ENCODE data around the gene ADAM10. TPM values are rescaled to one million over a fixed set of nuclear protein-coding genes. Genes with fewer than 3 reads are reported as not detected.
"Not testable (repeated sequence)": the region's sequence is repeated elsewhere in the genome, so short reads cannot be mapped to it uniquely, and the experiment has no call there.

ADAM10 gene
- total RNA-seq, 1 experiment from 2014 or later = 133 TPM

DNA sequence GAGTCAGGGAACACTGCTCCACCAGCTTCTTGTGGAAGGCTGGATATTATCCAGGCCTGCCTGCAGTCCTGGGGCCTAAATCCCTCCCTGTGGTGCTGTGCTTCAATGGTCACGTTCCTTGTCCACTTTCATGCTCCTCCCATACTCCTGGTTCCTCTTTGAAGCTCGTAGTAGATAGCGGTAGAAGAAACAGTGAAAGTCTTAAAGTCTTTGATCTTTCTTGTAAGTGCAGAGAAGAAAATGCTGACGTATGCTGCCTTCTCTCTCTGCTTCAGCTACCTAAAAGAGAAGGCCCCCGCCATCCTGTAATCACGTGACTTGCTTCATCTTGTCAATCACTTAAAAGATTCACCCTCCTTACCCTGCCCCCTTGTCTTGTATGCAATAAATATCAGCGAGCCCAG is 19.1 kb upstream of the ADAM10 start:
- H3K36me3 Mint-ChIP-seq; ATAC-seq; H3K27me3 Mint-ChIP-seq (ENCODE audit: low read depth); H3K27ac Mint-ChIP-seq; CTCF ChIA-PET; DNase-seq (ENCODE audit: low spot score); H3K9me3 Mint-ChIP-seq; H3K4me3 Mint-ChIP-seq; POLR2A ChIA-PET: not testable (repeated sequence)
- peaks cover 16% of the 10 kb centered on the region for H3K4me1 Mint-ChIP-seq

DNA sequence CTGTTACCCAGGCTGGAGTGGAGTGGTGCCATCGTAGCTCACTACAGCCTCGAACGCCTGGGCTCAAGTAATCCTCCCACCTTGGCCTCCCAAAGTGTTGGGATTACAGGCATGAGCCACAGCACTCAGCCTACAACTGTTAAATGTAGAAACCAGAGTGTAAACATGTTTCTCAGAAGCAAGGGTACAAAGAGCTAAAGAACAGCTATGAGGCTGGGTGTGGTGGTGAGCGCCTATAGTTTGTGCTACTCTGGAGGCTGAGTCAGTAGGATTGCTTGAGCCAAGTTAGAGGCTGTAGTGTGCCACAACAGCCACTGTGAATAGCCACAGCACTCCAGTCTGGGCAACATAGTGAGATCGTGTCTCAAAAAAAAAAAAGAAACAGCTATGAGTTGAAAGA is 16.8 kb upstream of the ADAM10 start:
- H3K27me3 Mint-ChIP-seq (ENCODE audit: low read depth) = no peaks in the 10 kb centered on the region; the same call in 1 of the 2 replicates
- H3K36me3 Mint-ChIP-seq = peaks cover 7% of the 10 kb centered on the region
- POLR2A ChIA-PET = no interaction called here
- DNase-seq (ENCODE audit: low spot score) (no peak), ATAC-seq (no peak)
- H3K4me3 Mint-ChIP-seq = no peak overlapping the region
- TF ChIP-seq GABPB1 (CRISPR knock-in tag; IDR thresholded peaks at IDR 0.05) (no peak), ETV6 (CRISPR knock-in tag; IDR thresholded peaks at IDR 0.05) (no peak), ZNF317 (CRISPR knock-in tag; IDR thresholded peaks at IDR 0.05; ENCODE audit: borderline replicate concordance, low read depth) (no peak)
- TF ChIP-seq, protein P1, sequence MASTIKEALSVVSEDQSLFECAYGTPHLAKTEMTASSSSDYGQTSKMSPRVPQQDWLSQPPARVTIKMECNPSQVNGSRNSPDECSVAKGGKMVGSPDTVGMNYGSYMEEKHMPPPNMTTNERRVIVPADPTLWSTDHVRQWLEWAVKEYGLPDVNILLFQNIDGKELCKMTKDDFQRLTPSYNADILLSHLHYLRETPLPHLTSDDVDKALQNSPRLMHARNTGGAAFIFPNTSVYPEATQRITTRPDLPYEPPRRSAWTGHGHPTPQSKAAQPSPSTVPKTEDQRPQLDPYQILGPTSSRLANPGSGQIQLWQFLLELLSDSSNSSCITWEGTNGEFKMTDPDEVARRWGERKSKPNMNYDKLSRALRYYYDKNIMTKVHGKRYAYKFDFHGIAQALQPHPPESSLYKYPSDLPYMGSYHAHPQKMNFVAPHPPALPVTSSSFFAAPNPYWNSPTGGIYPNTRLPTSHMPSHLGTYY (CRISPR knock-in tag; IDR thresholded peaks at IDR 0.05) = no peak
- peaks cover 8% of the 10 kb centered on the region for H3K9me3 Mint-ChIP-seq
- H3K4me1 Mint-ChIP-seq = peaks cover 11% of the 10 kb centered on the region
- CTCF ChIA-PET = no interaction called here
- no peak overlapping the region for H3K27ac Mint-ChIP-seq

GRCh38 chr15:58764468-58764867 is 15.0 kb upstream of the ADAM10 start:
- ATAC-seq = no peak
- CTCF ChIA-PET = no interaction called here
- H3K27ac Mint-ChIP-seq = no peak overlapping the region

More at GRCh38 chr15:58764468-58764867, 15.0 kb upstream of the ADAM10 start:
- Mint-ChIP-seq H3K27me3 (ENCODE audit: low read depth) (no peaks in the 10 kb centered on the region; the same call in 1 of the 2 replicates), H3K36me3 (peaks cover 7% of the 10 kb centered on the region), H3K9me3 (peaks cover 8% of the 10 kb centered on the region), H3K4me3 (no peak overlapping the region), H3K4me1 (0 out of 2 replicates have a peak, but pooled peaks cover 2% of the 10 kb centered on the region)
- no peak for DNase-seq (ENCODE audit: low spot score)
- no peak for TF ChIP-seq NR3C1 (CRISPR knock-in tag; conservative IDR thresholded peaks at IDR 0.05; ENCODE audit: low read depth)
- TF ChIP-seq NFE2L1 (CRISPR knock-in tag; IDR thresholded peaks at IDR 0.05) = no peak
- no peak for TF ChIP-seq RELA (CRISPR knock-in tag; IDR thresholded peaks at IDR 0.05; ENCODE audit: borderline replicate concordance)
- no peak for TF ChIP-seq ZNF396 (CRISPR knock-in tag; IDR thresholded peaks at IDR 0.05; ENCODE audit: borderline replicate concordance)
- TF ChIP-seq FOXP1 (CRISPR knock-in tag; IDR thresholded peaks at IDR 0.05; ENCODE audit: borderline replicate concordance) = no peak
- no peak for TF ChIP-seq USF2 (CRISPR knock-in tag; IDR thresholded peaks at IDR 0.05)
- TF ChIP-seq NR2C2 (CRISPR knock-in tag; IDR thresholded peaks at IDR 0.05) = no peak
- TF ChIP-seq, protein P2, sequence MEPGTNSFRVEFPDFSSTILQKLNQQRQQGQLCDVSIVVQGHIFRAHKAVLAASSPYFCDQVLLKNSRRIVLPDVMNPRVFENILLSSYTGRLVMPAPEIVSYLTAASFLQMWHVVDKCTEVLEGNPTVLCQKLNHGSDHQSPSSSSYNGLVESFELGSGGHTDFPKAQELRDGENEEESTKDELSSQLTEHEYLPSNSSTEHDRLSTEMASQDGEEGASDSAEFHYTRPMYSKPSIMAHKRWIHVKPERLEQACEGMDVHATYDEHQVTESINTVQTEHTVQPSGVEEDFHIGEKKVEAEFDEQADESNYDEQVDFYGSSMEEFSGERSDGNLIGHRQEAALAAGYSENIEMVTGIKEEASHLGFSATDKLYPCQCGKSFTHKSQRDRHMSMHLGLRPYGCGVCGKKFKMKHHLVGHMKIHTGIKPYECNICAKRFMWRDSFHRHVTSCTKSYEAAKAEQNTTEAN (CRISPR knock-in tag; IDR thresholded peaks at IDR 0.05) = no peak
- TF ChIP-seq IRF2 (CRISPR knock-in tag; IDR thresholded peaks at IDR 0.05; ENCODE audit: borderline replicate concordance, low read depth) = no peak
- TF ChIP-seq, protein P3, sequence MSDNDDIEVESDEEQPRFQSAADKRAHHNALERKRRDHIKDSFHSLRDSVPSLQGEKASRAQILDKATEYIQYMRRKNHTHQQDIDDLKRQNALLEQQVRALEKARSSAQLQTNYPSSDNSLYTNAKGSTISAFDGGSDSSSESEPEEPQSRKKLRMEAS (CRISPR knock-in tag; IDR thresholded peaks at IDR 0.05) = no peak
- no peak for TF ChIP-seq AR (CRISPR knock-in tag; IDR thresholded peaks at IDR 0.05)
- TF ChIP-seq, protein P4, sequence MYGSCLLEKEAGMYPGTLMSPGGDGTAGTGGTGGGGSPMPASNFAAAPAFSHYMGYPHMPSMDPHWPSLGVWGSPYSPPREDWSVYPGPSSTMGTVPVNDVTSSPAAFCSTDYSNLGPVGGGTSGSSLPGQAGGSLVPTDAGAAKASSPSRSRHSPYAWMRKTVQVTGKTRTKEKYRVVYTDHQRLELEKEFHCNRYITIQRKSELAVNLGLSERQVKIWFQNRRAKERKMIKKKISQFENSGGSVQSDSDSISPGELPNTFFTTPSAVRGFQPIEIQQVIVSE (CRISPR knock-in tag; IDR thresholded peaks at IDR 0.05; ENCODE audit: borderline replicate concordance) = no peak
- TF ChIP-seq GRHL2 (CRISPR knock-in tag; IDR thresholded peaks at IDR 0.05; ENCODE audit: insufficient replicate concordance, severe bottlenecking) = no peak
- POLR2A ChIA-PET = no interaction called here
